Naive thymus-derived CD4-positive, alpha-beta T cell (primary cell): ENCODE data around the gene ARMC9. TPM values are rescaled to one million over a fixed set of nuclear protein-coding genes. Genes with fewer than 3 reads are reported as not detected.
"Not testable (repeated sequence)": the region's sequence is repeated elsewhere in the genome, so short reads cannot be mapped to it uniquely, and the experiment has no call there.

Experiments used
- ATAC-seq: fragments of 150-1000 bp; cut with Tn5 transposase; 2 replicates; pipeline ENCODE4 v1.10.0; 2021; ENCODE audit warnings: mild to moderate bottlenecking, moderate library complexity
- CTCF ChIA-PET: fragments of 350-600 bp; sonication (Branson Sonifier 250); formaldehyde crosslinking; loops from one replicate; lab custom pipeline; 2021; ENCODE audit warnings: antibody characterized with exemption; lab: Charles Lee
- POLR2A ChIA-PET: fragments of 350-600 bp; sonication (Branson Sonifier 250); formaldehyde crosslinking; loops from one replicate; lab custom pipeline; 2021; ENCODE audit warnings: antibody characterized with exemption, inconsistent platforms; lab: Charles Lee
- DNase-seq, 9 donors: peaks; one replicate each; pipeline versions ENCODE4 v3.0.0 to v3.0.0-alpha.2; 2020 to 2022; ENCODE audit warnings: mixed read lengths in 1 of 9
- H3K27ac ChIP-seq: one replicate; pipeline ENCODE4 v1.7.0; 2013; ENCODE audit warnings: mild to moderate bottlenecking, low read depth, low read length, moderate library complexity
- H3K27me3 ChIP-seq, 2 donors: one replicate each; pipeline ENCODE4 v1.7.0; 2013; ENCODE audit warnings: low read length in 2 of 2, mild to moderate bottlenecking in 2 of 2, moderate library complexity in 2 of 2; ENCODE audit not compliant: control insufficient read depth in 2 of 2, insufficient read depth in 2 of 2
- H3K36me3 ChIP-seq, 3 experiments: 1 replicate in 2 of 3; 2 replicates in 1 of 3; pipeline ENCODE4 v1.7.0; 2013; ENCODE audit warnings: low read length in 3 of 3, mild to moderate bottlenecking in 3 of 3, moderate library complexity in 1 of 3; ENCODE audit not compliant: insufficient read depth in 3 of 3, control insufficient read depth in 2 of 3
- H3K4me1 ChIP-seq, 2 donors: one replicate each; pipeline ENCODE4 v1.7.0; 2013; ENCODE audit warnings: low read length in 2 of 2, mild to moderate bottlenecking in 2 of 2, moderate library complexity in 1 of 2; ENCODE audit not compliant: control insufficient read depth in 2 of 2, insufficient read depth in 2 of 2
- H3K4me3 ChIP-seq: 2 replicates; pipeline ENCODE4 v1.7.0; 2013; ENCODE audit warnings: mild to moderate bottlenecking, low read length
- H3K9me3 ChIP-seq, 3 experiments: 1 replicate in 2 of 3; 2 replicates in 1 of 3; pipeline ENCODE4 v1.7.0; 2013; ENCODE audit warnings: low read length in 3 of 3; ENCODE audit not compliant: control insufficient read depth in 2 of 3
- H3K27ac Mint-ChIP-seq, 9 donors: one replicate each; pipeline ENCODE4 v1.8.0; 2020 to 2022; ENCODE audit warnings: mixed read lengths in 9 of 9, mild to moderate bottlenecking in 8 of 9, moderate library complexity in 5 of 9, inconsistent platforms in 2 of 9
- H3K27me3 Mint-ChIP-seq, 5 donors: one replicate each; pipeline ENCODE4 v1.8.0; 2021 to 2022; ENCODE audit warnings: mixed read lengths in 5 of 5, mild to moderate bottlenecking in 1 of 5
- H3K36me3 Mint-ChIP-seq, 5 donors: one replicate each; pipeline ENCODE4 v1.8.0; 2020 to 2022; ENCODE audit warnings: mixed read lengths in 5 of 5, mild to moderate bottlenecking in 3 of 5, inconsistent platforms in 1 of 5
- H3K4me1 Mint-ChIP-seq, 7 donors: one replicate each; pipeline ENCODE4 v1.8.0; 2020 to 2022; ENCODE audit warnings: mixed read lengths in 7 of 7, mild to moderate bottlenecking in 3 of 7, inconsistent platforms in 1 of 7
- H3K4me3 Mint-ChIP-seq, 10 donors: one replicate each; pipeline ENCODE4 v1.8.0; 2020 to 2022; ENCODE audit warnings: mild to moderate bottlenecking in 10 of 10, mixed read lengths in 10 of 10, moderate library complexity in 6 of 10, inconsistent platforms in 2 of 10
- H3K9me3 Mint-ChIP-seq, 11 donors: one replicate each; pipeline ENCODE4 v1.8.0; 2020 to 2022; ENCODE audit warnings: mixed read lengths in 11 of 11, mild to moderate bottlenecking in 4 of 11, inconsistent platforms in 1 of 11, moderate library complexity in 1 of 11
- intact Hi-C, 2 donors: fragments of 100-400 bp; cut with micrococcal nuclease; formaldehyde crosslinking; loops; one replicate each; pipeline ENCODE4 v1.15.1; 2023
- polyA plus RNA-seq, 2 donors: library from polyadenylated mRNA; unstranded; fragments of 300-500 nt; fragmentation: Illumina TruSeq; gene quantifications; one replicate each; pipeline ENCODE4 v1.2.3, GENCODE V29; 2021
- total RNA-seq, 6 experiments: library from RNA in 5 of 6; stranded (reverse) in 5 of 6; gene quantifications; 1 replicate in 5 of 6; 2 replicates in 1 of 6; pipeline ENCODE4 v1.2.3 and lab custom pipeline; 2021 to 2026

Gene ARMC9
- total and polyA plus RNA-seq, 7 experiments from 2014 or later: 0.45 to 2.0 (median 0.85) TPM

DNA sequence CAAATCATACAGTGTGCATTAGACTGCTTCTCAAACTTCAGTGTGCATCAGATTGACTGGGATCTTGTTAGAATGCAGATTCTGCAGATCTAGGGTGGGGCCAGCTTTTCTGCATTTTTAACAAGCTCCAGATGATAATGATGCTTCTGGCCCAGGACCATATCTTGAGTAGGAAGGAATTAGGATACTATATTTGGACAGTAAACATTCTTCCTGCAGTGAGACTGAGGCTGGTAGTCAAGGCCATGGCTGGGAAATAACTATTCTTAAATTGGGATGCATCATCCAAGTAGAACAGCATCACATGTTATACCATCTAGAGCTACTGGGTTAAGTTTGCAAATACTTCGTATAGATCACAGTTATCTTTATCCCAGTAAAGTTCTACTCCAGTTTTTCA, 28.4 kb upstream of the ARMC9 start:
- Mint-ChIP-seq H3K9me3 (no peaks in the 10 kb centered on the region), H3K27me3 (no peaks in the 10 kb centered on the region), H3K4me3 (no peak overlapping the region), H3K27ac (no peak overlapping the region), H3K4me1 (peaks cover 0 to 6% (median 0%) of the 10 kb centered on the region in 7 donors), H3K36me3 (peaks cover 17 to 73% (median 30%) of the 10 kb centered on the region in 5 donors)
- intact Hi-C loops: no loop called here
- ChIA-PET CTCF (no interaction called here), POLR2A (no interaction called here)
- no peak for DNase-seq
- Histone ChIP-seq H3K4me3 (no peak overlapping the region), H3K27me3 (no peaks in the 10 kb centered on the region), H3K36me3 (peaks cover 10 to 56% (median 18%) of the 10 kb centered on the region in 3 experiments), H3K4me1 (no peaks in the 10 kb centered on the region), H3K9me3 (no peaks in the 10 kb centered on the region), H3K27ac (no peak overlapping the region)
- no peak for ATAC-seq

DNA sequence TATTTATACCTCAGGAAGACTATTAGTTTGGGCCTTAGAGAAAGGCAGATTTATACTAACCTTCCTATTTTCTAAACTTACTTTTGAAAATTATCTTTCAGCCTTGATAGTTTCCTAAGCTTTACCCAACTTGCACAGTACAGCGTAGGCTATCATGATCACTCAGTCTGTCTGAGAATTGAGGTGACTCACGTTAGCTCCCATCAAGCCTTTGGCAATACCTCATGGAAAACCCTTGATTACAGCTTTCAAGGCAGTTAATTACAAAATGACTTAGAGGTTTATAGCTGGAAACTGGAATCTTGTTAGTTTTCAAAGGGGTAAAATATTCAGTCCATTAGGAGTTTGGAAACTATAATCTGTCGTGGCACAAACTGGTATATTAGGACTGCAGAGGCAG, 26.4 kb upstream of the ARMC9 start:
- no peaks in the 10 kb centered on the region for H3K4me1 ChIP-seq
- peaks cover 2 to 39% (median 8%) of the 10 kb centered on the region in 3 experiments for H3K36me3 ChIP-seq
- H3K27ac ChIP-seq: no peak overlapping the region
- DNase-seq (no peak), ATAC-seq (no peak)
- no peak overlapping the region for H3K4me3 ChIP-seq
- ChIA-PET POLR2A (no interaction called here), CTCF (no interaction called here)
- Mint-ChIP-seq H3K4me3 (no peak overlapping the region), H3K36me3 (peaks cover 11 to 72% (median 35%) of the 10 kb centered on the region in 5 donors), H3K4me1 (peaks cover 0 to 9% (median 0%) of the 10 kb centered on the region in 7 donors), H3K27ac (no peak overlapping the region), H3K27me3 (no peaks in the 10 kb centered on the region), H3K9me3 (peaks cover 0 to under 1% (median 0%) of the 10 kb centered on the region in 11 donors)
- intact Hi-C loops: no loop called here
- no peaks in the 10 kb centered on the region for H3K27me3 ChIP-seq
- no peaks in the 10 kb centered on the region for H3K9me3 ChIP-seq

GRCh38 chr2:231174211-231174651, 24.2 kb upstream of the ARMC9 start:
- Mint-ChIP-seq H3K27ac (no peak overlapping the region), H3K27me3 (no peaks in the 10 kb centered on the region), H3K4me1 (peaks cover 0 to 7% (median 2%) of the 10 kb centered on the region in 7 donors), H3K9me3 (peaks cover 0 to 6% (median 0%) of the 10 kb centered on the region in 11 donors), H3K4me3 (no peak overlapping the region), H3K36me3 (peaks cover 9 to 58% (median 29%) of the 10 kb centered on the region in 5 donors)
- ChIA-PET POLR2A (no interaction called here), CTCF (no interaction called here)
- intact Hi-C loops: no loop called here
- DNase-seq: no peak
- H3K27ac ChIP-seq: no peak overlapping the region
- no peaks in the 10 kb centered on the region for H3K9me3 ChIP-seq
- H3K36me3 ChIP-seq: peaks cover 0 to 22% (median 5%) of the 10 kb centered on the region in 3 experiments
- H3K4me1 ChIP-seq: no peaks in the 10 kb centered on the region
- no peaks in the 10 kb centered on the region for H3K27me3 ChIP-seq
- ATAC-seq: no peak
- H3K4me3 ChIP-seq: no peak overlapping the region

- Histone ChIP-seq H3K36me3 (peaks cover 0 to 6% (median under 1%) of the 10 kb centered on the region in 3 experiments), H3K9me3 (no peaks in the 10 kb centered on the region), H3K27ac (no peak overlapping the region), H3K4me3 (no peak overlapping the region), H3K27me3 (no peaks in the 10 kb centered on the region), H3K4me1 (peaks cover 0 to 5% of the 10 kb centered on the region in 2 donors)
- Mint-ChIP-seq H3K4me1 (peaks cover 0 to 15% (median 3%) of the 10 kb centered on the region in 7 donors), H3K27me3 (no peaks in the 10 kb centered on the region), H3K27ac (peak overlapping the region in 3 of 9 donors; percentile 48 to 66 (median 63)), H3K9me3 (peaks cover 0 to 6% (median 0%) of the 10 kb centered on the region in 11 donors), H3K4me3 (no peak overlapping the region), H3K36me3 (peaks cover 2 to 39% (median 19%) of the 10 kb centered on the region in 5 donors)
- ATAC-seq (no peak), DNase-seq (no peak)
- POLR2A ChIA-PET: no interaction called here
- CTCF ChIA-PET: no interaction called here
- intact Hi-C loops: no loop called here
Observed at GRCh38 chr2:231176066-231176465, 22.4 kb upstream of the ARMC9 start.

GRCh38 chr2:231177156-231178025, 21.0 kb upstream of the ARMC9 start:
- Mint-ChIP-seq H3K4me1 (peaks cover 0 to 15% (median 3%) of the 10 kb centered on the region in 7 donors), H3K36me3 (peaks cover 0 to 33% (median 18%) of the 10 kb centered on the region in 5 donors), H3K27ac (no peak overlapping the region), H3K9me3 (peaks cover 0 to 6% (median 0%) of the 10 kb centered on the region in 11 donors), H3K4me3 (no peak overlapping the region), H3K27me3 (no peaks in the 10 kb centered on the region)
- ChIA-PET POLR2A (no interaction called here), CTCF (no interaction called here)
- Histone ChIP-seq H3K36me3 (peaks cover 0 to 4% (median 0%) of the 10 kb centered on the region in 3 experiments), H3K4me3 (no peak overlapping the region), H3K4me1 (peaks cover 0 to 5% of the 10 kb centered on the region in 2 donors), H3K9me3 (no peaks in the 10 kb centered on the region), H3K27me3 (no peaks in the 10 kb centered on the region), H3K27ac (no peak overlapping the region)
- ATAC-seq (no peak), DNase-seq (no peak)
- intact Hi-C loops: no loop called here

DNA sequence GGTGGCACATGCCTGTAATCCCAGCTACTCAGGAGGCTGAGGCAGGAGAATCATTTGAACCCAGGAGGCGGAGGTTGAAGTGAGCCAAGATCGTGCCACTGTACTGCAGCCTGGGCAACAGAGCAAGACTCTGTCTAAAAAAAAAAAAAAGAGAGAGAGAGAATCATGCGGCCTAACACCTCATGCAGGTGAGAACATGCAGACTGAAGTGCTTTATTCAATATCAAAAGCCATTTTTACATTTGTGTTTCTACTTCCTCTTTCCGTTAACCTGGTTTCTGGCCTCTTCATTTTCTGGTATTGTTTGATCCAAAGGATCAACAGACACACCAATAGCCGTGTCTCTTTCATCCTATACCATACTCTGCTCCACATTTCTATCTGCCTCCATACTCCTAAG, 19.6 kb upstream of the ARMC9 start:
- H3K4me3 ChIP-seq, H3K27ac Mint-ChIP-seq, DNase-seq, H3K4me1 ChIP-seq, intact Hi-C loops, H3K9me3 Mint-ChIP-seq, H3K4me3 Mint-ChIP-seq, H3K9me3 ChIP-seq, H3K27ac ChIP-seq, H3K36me3 ChIP-seq, ATAC-seq, H3K27me3 Mint-ChIP-seq, CTCF ChIA-PET, H3K27me3 ChIP-seq, POLR2A ChIA-PET: not testable (repeated sequence)
- H3K4me1 Mint-ChIP-seq: peaks cover 0 to 15% (median 3%) of the 10 kb centered on the region in 7 donors
- H3K36me3 Mint-ChIP-seq: peaks cover 0 to 26% (median 18%) of the 10 kb centered on the region in 5 donors
